BLaER1 treated with 17β-estradiol and CSF1 and Interleukin-3, amounts not matched to agents 10 nM and 100 nM (cell line): ENCODE results near the gene ATXN1.

Experiments used
- H3K27ac ChIP-seq, 11 experiments: shearing (Covaris generic); formaldehyde crosslinking; 2 replicates each; pipeline ENCODE4 v1.8.1; 2022
- H3K27me3 ChIP-seq, 11 experiments: shearing (Covaris generic); formaldehyde crosslinking; 2 replicates each; pipeline ENCODE4 v1.8.1; 2022
- H3K36me3 ChIP-seq, 11 experiments: shearing (Covaris generic); formaldehyde crosslinking; 2 replicates each; pipeline ENCODE4 v1.8.1; 2022
- H3K4me1 ChIP-seq, 10 experiments: shearing (Covaris generic); formaldehyde crosslinking; 2 replicates each; pipeline ENCODE4 v1.8.1; 2022
- H3K4me2 ChIP-seq, 11 experiments: shearing (Covaris generic); formaldehyde crosslinking; 2 replicates each; pipeline ENCODE4 v1.8.1; 2022
- H3K4me3 ChIP-seq, 10 experiments: shearing (Covaris generic); formaldehyde crosslinking; 2 replicates each; pipeline ENCODE4 v1.8.1; 2022
- H3K9ac ChIP-seq, 11 experiments: shearing (Covaris generic); formaldehyde crosslinking; 2 replicates each; pipeline ENCODE4 v1.8.1; 2022
- H3K9me3 ChIP-seq, 11 experiments: shearing (Covaris generic); formaldehyde crosslinking; replicated peaks in 1 of 11; 2 replicates each; pipeline ENCODE4 v1.8.1; 2022
- H4K20me1 ChIP-seq, 11 experiments: shearing (Covaris generic); formaldehyde crosslinking; 2 replicates each; pipeline ENCODE4 v1.8.1; 2022
- Cebpa-rat ChIP-seq, 11 experiments: shearing (Covaris generic); IDR thresholded peaks; 2 replicates each; pipeline ENCODE4 v1.8.1; 2022

Gene ATXN1

DNA sequence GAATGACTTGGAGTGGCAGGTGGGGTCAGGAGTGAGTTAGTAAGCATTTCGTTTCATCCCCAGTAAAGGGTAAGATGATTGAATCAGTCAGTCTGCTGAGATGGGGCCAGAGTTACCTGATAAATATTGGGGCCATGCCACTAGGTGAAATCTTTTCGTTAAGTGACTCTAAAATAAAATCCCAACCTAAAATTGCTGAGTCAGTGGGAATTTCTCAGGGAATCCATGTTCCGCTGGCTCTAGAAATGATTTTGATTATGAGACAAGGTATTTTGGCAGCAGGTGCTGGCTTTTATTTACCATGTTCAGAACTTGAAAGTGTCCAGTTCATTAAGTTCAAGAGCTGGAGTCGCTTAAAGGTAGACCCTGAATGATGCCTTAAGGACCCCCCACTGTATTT lies 397.5 kb downstream of the ATXN1 start:
- H3K36me3 ChIP-seq, result peaks cover 0 to 45% (median 0%) of the 10 kb centered on the region in 11 experiments; a peak in 3 of 22 replicates
- no peak overlapping the region for H3K4me3 ChIP-seq
- peaks cover 0 to 29% (median 0%) of the 10 kb centered on the region in 11 experiments; a peak in 3 of 22 replicates for H4K20me1 ChIP-seq
- H3K27ac ChIP-seq, result no peak overlapping the region
- no peak for TF ChIP-seq Cebpa-rat (IDR thresholded peaks at IDR 0.05)
- no peaks in the 10 kb centered on the region; a peak in 1 of 20 replicates for H3K4me1 ChIP-seq
- H3K4me2 ChIP-seq, result no peak overlapping the region
- no peaks in the 10 kb centered on the region for H3K9me3 ChIP-seq
- H3K9ac ChIP-seq, result no peak overlapping the region
- no peaks in the 10 kb centered on the region for H3K27me3 ChIP-seq

GRCh38 chr6:16362819-16363589 lies 398.3 kb downstream of the ATXN1 start:
- no peak overlapping the region for H3K9ac ChIP-seq

DNA sequence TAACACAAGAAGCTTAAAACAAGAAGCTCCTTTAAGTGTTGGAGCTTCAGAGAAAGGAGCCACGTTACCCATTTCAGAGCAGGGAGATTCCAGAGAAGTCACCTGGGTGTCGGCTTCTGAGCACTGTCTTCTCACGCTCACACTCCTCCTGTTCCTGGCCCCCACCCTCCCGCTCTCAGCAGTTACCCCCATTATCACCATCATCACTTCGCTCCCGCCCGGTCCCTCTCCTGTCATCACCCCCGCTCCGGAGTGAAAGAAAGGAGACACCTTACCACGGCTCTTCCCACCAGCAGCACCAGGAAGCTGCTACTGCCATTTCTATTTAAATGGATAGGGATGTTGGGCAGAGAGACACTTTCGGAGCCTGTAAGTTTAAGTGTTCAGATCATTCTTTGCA lies 399.0 kb downstream of the ATXN1 start:
- Histone ChIP-seq H3K9ac (no peak overlapping the region), H4K20me1 (peaks cover 0 to 31% (median 0%) of the 10 kb centered on the region in 11 experiments; a peak in 3 of 22 replicates), H3K4me3 (no peak overlapping the region), H3K9me3 (no peaks in the 10 kb centered on the region; a peak in 1 of 22 replicates), H3K36me3 (peaks cover 0 to 40% (median 0%) of the 10 kb centered on the region in 11 experiments; a peak in 3 of 22 replicates), H3K27ac (no peak overlapping the region), H3K4me1 (no peaks in the 10 kb centered on the region; a peak in 1 of 20 replicates), H3K4me2 (no peak overlapping the region), H3K27me3 (no peaks in the 10 kb centered on the region)
- no peak for TF ChIP-seq Cebpa-rat (IDR thresholded peaks at IDR 0.05)

More at GRCh38 chr6:16362819-16363589, 398.3 kb downstream of the ATXN1 start:
- H3K36me3 ChIP-seq, result peaks cover 0 to 47% (median 0%) of the 10 kb centered on the region in 11 experiments; a peak in 3 of 22 replicates
- H3K4me3 ChIP-seq, result no peak overlapping the region
- H3K4me2 ChIP-seq, result no peak overlapping the region
- no peaks in the 10 kb centered on the region for H3K27me3 ChIP-seq
- H4K20me1 ChIP-seq, result peaks cover 0 to 35% (median 0%) of the 10 kb centered on the region in 11 experiments; a peak in 3 of 22 replicates
- no peak for TF ChIP-seq Cebpa-rat (IDR thresholded peaks at IDR 0.05)
- no peaks in the 10 kb centered on the region; a peak in 1 of 20 replicates for H3K4me1 ChIP-seq
- no peaks in the 10 kb centered on the region; a peak in 1 of 22 replicates for H3K9me3 ChIP-seq
- H3K27ac ChIP-seq, result no peak overlapping the region

DNA sequence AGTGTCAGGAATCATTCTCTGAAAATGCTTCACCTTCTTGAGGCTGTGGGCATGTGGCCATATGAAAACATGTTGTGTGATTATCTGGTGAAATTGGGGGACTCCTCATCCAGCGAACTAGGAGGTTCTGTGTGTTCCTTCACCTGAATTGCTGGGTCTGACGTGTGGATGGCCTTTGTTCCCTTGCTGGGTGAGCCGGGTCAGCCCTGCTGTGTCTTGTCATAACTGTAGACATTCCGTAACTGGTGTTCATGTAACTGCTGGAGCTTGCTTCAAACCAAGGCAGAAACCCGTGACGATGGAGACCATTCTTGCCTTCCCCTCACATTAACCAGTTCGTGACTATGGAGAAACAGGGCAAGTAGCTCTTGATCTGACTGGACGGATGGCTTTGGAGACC lies 399.4 kb downstream of the ATXN1 start:
- TF ChIP-seq Cebpa-rat (IDR thresholded peaks at IDR 0.05), result no peak

GRCh38 chr6:16361121-16361520 lies 400.1 kb downstream of the ATXN1 start:
- H3K4me2 ChIP-seq, result no peak overlapping the region
- no peaks in the 10 kb centered on the region for H3K27me3 ChIP-seq
- no peaks in the 10 kb centered on the region; a peak in 1 of 22 replicates for H3K9me3 ChIP-seq
- H3K27ac ChIP-seq, result no peak overlapping the region
- no peak overlapping the region for H3K9ac ChIP-seq
- no peaks in the 10 kb centered on the region; a peak in 1 of 20 replicates for H3K4me1 ChIP-seq
- no peak overlapping the region for H3K4me3 ChIP-seq
- H4K20me1 ChIP-seq, result peaks cover 0 to 25% (median 0%) of the 10 kb centered on the region in 11 experiments; a peak in 3 of 22 replicates
- H3K36me3 ChIP-seq, result peaks cover 0 to 40% (median 0%) of the 10 kb centered on the region in 11 experiments; a peak in 3 of 22 replicates
- TF ChIP-seq Cebpa-rat (IDR thresholded peaks at IDR 0.05), result no peak

More for the DNA sequence above, 399.4 kb downstream of the ATXN1 start:
- H3K27ac ChIP-seq, result no peak overlapping the region
- no peaks in the 10 kb centered on the region; a peak in 1 of 20 replicates for H3K4me1 ChIP-seq
- H3K9me3 ChIP-seq, result no peaks in the 10 kb centered on the region; a peak in 1 of 22 replicates
- peaks cover 0 to 40% (median 0%) of the 10 kb centered on the region in 11 experiments; a peak in 3 of 22 replicates for H3K36me3 ChIP-seq
- peaks cover 0 to 27% (median 0%) of the 10 kb centered on the region in 11 experiments; a peak in 3 of 22 replicates for H4K20me1 ChIP-seq
- H3K9ac ChIP-seq, result no peak overlapping the region
- H3K4me3 ChIP-seq, result no peak overlapping the region
- no peaks in the 10 kb centered on the region for H3K27me3 ChIP-seq
- H3K4me2 ChIP-seq, result no peak overlapping the region

DNA sequence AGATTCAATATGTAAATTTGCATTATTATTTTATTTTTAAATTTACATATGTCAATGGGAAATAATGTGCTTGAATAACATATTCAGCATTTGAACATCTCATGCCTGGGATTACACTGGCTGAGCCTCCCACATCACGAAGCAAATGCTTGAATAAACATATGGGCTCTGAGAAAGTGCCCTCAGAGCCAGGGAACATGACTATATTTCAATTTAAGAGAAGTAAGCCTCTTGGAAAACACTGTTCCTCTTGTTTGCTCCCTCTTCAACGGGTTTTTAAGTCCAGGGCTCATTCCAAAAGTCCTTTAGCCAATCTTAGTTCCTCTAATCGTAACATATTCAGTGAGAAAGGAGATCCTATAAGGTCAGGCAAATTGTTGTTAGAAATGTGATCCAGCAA lies 400.9 kb downstream of the ATXN1 start:
- Histone ChIP-seq H3K4me3 (no peak overlapping the region), H4K20me1 (peaks cover 0 to 25% (median 0%) of the 10 kb centered on the region in 11 experiments; a peak in 3 of 22 replicates), H3K4me2 (no peak overlapping the region), H3K27ac (no peak overlapping the region), H3K36me3 (peaks cover 0 to 43% (median 0%) of the 10 kb centered on the region in 11 experiments; a peak in 3 of 22 replicates), H3K4me1 (no peaks in the 10 kb centered on the region; a peak in 1 of 20 replicates), H3K27me3 (no peaks in the 10 kb centered on the region), H3K9me3 (no peaks in the 10 kb centered on the region; a peak in 1 of 22 replicates), H3K9ac (no peak overlapping the region)
- no peak for TF ChIP-seq Cebpa-rat (IDR thresholded peaks at IDR 0.05)

GRCh38 chr6:16359563-16359962 lies 401.7 kb downstream of the ATXN1 start:
- Histone ChIP-seq H4K20me1 (peaks cover 0 to 31% (median 0%) of the 10 kb centered on the region in 11 experiments; a peak in 4 of 22 replicates), H3K27ac (no peak overlapping the region), H3K36me3 (peaks cover 0 to 35% (median 0%) of the 10 kb centered on the region in 11 experiments; a peak in 3 of 22 replicates), H3K4me2 (no peak overlapping the region), H3K27me3 (no peaks in the 10 kb centered on the region), H3K4me1 (no peaks in the 10 kb centered on the region; a peak in 1 of 20 replicates), H3K4me3 (no peak overlapping the region), H3K9ac (no peak overlapping the region), H3K9me3 (no peaks in the 10 kb centered on the region; a peak in 1 of 22 replicates)
- TF ChIP-seq Cebpa-rat (IDR thresholded peaks at IDR 0.05), result no peak

DNA sequence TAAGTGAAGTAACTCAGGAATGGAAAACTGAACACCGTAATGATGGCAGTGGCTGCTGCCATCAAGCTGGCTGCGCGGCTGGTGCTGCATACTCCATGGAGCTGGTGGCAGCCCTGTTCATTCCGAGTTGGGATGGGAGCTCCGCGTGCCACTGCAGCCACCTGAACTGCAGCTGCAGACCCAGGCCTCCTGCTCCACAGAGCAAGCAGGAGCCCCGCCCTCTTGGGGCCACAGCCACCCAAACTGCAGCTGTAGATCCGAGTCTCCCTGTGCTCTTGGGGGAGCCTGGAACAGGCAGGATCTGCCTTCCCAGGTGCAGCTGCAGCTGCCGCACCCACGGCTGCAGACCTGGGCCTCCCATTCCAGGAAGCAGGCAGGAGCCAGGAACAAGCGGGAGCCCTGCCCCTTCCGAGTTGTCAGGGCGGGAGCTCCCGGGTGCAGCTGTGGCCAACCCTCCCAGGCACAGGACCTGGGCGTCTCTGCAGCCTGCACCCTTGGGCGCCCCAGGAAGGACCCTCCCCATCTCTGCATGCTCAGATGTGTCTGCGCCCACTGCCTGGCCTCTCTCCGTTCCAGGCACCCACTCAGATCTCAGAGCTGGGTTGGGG lies 402.6 kb downstream of the ATXN1 start:
- Histone ChIP-seq H4K20me1 (peaks cover 0 to 35% (median 0%) of the 10 kb centered on the region in 11 experiments; a peak in 4 of 22 replicates), H3K4me3 (no peak overlapping the region), H3K9ac (no peak overlapping the region), H3K9me3 (no peaks in the 10 kb centered on the region; a peak in 1 of 22 replicates), H3K27me3 (no peaks in the 10 kb centered on the region), H3K36me3 (peaks cover 0 to 35% (median 0%) of the 10 kb centered on the region in 11 experiments; a peak in 3 of 22 replicates), H3K27ac (no peak overlapping the region), H3K4me1 (no peaks in the 10 kb centered on the region; a peak in 1 of 20 replicates), H3K4me2 (no peak overlapping the region)
- no peak for TF ChIP-seq Cebpa-rat (IDR thresholded peaks at IDR 0.05)
